ENCODE measurements around the gene LRBA.
"Not testable (repeated sequence)": the region's sequence is repeated elsewhere in the genome, so short reads cannot be mapped to it uniquely, and the experiment has no call there.

The LRBA gene

DNA sequence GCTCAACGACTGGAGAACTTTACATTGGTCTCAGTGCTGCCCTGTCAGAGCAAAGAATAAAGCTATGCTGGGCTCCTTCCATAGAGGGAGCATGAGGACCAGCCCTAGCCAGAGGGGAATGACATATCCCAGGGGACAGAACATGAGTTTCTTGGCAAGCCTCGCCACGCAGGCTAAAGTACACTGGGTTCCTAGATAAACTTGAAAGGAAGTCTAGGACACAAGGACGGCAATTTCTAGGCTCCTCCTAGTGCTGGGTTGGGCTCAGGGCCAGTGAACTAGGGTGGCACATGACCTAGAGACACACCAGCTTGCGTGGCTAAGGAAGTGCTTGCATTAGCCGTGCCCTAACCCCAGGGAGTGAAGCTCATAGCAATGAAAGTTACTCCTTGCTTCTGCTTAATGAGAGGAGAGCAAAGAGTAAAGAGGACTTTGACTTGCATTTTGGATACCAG, 292.1 kb downstream of the LRBA start:
- no peak for DNase-seq

DNA sequence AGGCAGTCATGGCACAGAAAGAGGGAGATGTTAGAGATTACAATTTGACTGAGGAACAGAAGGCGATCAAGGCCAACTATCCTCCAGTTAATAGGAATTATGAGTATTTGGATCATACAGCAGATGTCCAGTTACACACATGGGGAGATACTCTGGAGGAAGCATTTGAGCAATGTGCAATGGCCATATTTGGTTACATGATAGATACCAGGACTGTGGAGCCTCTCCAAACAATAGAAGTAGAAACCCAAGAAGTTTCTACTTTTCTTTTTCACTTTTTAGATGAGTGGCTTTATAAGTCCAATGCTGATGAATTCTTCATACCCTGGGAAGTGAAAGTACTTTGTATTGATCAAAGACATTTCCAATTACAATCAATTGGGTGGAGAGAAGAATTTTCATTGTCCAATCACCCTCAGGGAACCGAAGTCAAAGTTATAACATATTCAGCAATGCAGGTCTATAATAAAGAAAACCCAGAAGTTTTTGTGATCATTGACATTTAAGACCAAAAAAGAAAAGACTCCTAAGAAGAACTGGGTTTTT, 294.0 kb downstream of the LRBA start:
- no peak for DNase-seq

DNA sequence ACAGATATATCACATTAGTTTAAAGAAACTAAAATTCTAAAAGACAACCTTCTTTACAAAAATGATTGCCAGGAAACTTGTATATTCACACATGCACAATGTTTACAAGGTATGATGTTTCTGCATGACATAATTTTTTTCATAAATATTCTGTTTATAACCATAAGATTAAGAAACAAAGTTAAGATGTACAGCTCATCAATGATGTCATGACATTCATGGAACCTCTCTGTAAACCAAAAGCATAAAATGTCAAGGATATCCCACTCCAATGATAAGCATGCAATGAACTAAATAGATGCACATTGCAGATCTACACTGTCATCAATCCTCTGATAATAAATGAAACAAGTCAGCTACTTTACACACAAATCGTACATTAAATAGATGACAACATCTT, 297.1 kb downstream of the LRBA start:
- DNase-seq, result no peak

DNA sequence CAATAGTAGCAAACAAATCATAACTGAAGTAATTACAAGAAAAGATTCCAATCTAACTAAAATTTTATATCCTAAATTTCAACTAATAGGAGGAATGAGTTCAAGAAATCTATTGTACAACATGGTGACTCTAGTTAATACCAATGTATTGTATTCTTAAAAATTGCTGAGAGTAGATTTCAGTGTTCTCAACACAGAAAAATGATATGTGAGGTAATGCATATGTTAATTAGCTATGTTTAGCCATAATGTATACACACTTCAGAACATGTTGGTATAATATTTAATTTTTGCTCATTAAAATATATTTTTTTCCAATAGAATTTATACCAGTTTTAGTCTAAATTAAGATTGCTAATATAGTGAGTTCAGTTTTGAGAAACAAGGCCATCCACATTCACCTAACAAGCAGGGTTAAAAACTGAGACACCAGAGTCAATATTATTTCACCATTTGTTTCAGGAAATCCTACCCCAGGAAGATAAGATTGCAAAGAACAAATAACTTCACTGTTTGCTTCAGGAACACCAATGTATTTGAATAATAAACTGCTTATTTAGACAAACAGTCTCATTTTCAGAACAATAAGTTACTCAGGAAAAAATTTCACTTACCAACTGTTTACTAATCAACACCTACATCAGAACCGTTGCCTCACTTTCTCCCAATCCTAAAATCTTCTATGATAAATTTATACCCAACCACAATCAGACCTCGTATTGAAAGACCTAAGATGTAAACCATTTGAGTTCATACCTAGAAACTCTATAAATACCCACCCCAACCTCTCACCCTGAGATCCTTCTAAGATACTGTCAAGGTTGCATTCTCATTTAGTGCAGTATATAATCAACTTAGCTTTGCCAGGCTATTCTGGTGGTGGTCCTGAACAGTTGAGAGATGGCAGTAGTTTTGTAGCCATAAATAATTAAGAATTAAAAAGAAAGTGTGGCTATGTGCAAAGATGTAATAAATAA, 300.3 kb downstream of the LRBA start:
- DNase-seq, result no peak

DNA sequence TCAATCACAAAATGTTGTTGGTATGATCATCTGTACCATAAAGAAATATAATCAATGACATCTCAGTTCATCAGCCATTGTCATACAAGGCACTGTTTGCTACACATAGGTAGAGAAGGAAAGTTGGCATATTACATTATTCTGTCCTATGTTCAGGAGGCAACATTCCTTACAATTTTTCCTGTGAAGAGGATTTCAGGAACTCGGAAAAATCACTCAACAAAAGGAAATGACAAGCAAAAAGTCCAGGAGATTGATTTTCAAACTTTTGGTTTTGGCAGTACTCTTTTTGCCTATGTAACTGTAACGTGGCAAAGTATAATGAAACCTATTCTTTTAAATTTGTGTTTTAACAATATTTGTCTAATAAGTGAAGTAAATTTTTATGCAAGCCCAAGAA, 301.8 kb downstream of the LRBA start:
- DNase-seq, result no peak

DNA sequence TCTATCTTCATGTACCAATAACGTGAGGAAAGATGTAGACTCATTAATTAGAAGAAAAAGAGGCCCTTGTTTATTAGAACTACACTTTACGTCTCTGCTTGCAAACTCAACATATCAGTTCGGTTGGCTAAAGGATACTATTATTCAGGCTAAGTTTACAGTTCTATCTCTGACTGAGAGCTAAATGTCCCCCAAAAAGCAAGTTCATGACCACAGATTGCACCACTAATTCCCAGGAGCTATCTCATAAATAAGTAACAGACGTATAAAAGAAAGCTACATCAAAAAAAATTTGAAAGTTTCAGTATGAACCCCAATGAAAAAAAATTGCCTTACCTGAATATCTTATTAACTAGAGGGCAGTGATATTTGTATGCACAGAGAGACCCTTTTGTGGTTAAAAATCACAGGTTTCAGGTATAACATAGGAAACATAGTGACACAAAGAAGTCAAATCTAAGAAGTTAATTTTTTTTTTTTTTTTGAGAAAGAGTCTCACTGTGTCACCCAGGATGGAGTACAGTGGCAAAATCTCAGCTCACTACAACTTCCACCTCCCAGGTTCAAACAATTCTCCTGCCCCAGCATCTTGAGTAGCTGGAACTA, 304.2 kb downstream of the LRBA start:
- no peak for DNase-seq

DNA sequence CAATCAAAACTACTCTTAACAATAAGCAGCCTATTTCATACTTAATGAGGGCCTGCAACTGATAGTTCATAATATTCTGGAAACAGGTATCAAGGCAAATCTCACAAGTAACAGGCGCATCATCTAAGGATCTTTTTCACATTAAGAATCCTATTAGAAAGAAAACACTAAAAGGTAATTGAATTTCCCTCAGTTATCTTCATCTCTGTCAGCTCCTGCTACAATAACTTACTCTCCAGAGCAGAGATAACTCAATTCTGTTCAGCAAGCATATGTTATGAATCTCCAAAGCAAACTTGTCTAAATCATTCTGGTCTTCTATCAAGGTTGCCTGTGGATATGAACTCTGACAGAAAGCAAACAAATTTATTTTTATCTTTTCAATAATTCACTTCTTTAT, 307.1 kb downstream of the LRBA start:
- DNase-seq, result no peak

DNA sequence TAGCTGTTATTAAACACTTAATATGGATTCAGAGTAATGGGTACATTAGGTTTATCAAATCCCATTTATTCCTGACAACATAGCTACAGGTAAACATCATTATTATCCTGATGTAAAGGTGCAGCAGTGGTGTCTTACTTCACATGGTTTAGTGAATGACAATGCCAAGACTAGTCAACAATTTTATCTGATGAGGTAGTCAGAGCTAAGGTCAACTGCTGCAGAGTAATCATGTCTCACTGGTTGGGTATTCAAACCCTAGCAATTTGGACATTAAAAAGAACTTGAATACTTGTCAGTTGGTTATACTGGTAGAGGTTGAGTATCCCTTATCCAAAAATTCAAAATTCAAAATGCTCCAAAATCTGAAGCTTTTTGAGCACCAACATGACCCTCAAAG, 315.5 kb downstream of the LRBA start:
- no peak for DNase-seq

DNA sequence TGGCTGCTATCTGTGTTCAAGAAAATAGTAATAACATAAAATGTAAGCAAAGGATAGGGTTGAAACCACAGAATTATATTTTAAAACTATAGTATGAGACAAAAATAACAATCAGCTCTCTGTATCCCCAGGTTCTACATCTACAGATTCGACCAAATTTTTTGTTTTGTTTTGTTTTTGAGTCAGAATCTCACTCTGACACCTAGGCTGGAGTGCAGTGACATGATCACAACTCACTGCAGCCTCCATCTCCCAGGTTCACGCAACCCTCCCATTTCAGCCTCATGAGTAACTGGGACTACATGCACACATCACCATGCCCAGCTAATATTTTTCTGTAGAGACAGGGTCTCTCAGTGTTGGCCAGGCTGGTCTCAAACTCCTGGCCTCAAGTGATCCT, 319.9 kb downstream of the LRBA start:
- no peak for DNase-seq

DNA sequence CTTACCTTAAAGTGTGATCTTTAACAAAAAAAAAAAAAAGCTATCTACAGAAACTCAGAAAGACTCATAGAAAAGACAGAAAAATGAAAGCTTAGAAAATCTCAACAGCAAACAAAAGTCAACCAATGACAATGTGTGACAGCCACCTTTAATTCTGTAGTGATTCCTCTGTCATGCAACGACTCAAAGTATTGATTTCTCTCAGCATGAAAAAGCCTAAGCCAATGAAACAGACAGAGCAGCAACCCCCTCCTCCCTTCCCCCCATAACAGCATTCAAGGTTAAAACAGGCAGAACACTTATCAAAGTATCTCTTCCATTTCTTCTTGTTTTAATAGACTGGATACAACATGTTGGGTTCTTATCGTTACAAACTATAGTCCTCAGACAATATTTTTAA, 320.6 kb downstream of the LRBA start:
- no peak for DNase-seq

DNA sequence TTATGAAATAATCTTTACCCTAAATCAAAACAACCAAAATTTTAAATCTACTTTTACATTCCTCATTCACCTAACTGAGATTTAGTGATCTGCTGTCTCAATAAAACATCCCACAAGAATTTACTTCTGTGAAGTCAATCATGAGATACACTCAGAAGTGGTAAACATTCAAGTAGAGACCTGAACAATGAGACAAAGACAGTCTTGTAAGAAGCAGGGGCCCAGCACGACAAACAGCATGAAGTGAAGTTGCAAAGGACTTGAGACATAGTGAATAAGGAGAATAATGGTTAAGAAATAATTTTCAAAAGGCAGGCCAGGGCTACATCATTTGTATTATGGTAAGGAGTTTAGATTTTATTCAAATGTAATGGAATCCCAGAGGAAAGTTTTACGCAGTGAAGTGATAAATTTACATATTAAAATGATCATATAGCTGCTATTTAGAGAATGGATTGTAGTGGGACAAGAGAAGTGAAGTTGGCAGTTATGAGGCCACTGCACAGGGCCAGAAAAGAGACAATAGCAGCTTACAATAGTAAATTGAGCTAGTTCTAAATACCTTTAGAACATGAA, 331.2 kb downstream of the LRBA start:
- DNase-seq, result no peak

DNA sequence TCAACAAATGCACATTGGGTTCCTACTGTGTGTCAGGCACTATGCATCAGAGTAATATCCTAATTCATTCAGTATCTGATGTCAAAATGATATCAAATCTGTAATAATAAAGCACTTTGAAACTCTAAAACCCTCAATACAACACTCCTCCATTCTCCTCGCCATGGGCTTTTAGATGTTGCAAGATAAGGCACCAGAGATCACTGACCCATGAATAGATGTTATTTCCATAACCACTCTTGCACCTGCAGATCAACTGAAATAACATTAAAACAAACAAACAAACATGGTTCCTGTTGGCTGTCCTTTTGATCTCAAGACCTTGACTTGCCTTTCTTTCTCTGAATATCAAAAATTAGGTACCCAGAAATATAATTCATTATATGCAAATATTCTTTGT, 333.0 kb downstream of the LRBA start:
- DNase-seq, result no peak

DNA sequence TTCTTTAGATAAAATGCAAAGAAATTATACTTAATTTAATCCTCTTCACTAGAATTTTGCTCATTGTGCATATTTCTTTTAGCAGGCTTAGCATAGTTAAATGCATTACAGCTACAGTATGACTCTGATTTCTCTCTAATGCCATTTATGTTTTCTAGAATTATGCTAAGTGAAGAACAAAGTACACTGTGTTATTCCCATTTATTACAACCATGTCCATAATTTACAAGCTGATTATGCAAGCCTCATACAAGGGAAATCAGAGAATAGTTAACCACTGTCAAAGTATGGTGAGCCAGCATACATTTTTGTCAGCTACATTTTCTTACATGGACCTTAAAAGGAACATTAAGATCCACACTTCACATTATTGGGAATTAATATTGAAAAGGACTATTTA, 334.0 kb downstream of the LRBA start:
- DNase-seq, result no peak

DNA sequence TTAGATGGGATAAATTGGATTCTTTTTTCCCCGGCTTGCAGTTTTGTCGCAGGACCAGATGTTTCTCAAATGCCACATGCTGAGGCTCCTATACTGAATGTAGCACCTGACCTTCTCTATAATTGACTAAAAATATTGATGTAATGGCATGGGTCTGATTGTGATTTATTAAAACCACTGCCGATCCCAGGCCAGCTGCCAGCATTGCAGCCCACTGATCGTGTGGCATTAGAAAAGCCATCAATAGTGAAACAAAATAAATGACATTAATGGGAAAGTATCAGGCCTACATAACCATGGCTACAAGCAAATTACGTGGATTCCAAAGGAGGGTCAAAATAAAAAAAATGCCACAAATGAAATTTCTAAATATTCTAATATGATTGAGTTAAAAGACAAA, 334.4 kb downstream of the LRBA start:
- no peak for DNase-seq

DNA sequence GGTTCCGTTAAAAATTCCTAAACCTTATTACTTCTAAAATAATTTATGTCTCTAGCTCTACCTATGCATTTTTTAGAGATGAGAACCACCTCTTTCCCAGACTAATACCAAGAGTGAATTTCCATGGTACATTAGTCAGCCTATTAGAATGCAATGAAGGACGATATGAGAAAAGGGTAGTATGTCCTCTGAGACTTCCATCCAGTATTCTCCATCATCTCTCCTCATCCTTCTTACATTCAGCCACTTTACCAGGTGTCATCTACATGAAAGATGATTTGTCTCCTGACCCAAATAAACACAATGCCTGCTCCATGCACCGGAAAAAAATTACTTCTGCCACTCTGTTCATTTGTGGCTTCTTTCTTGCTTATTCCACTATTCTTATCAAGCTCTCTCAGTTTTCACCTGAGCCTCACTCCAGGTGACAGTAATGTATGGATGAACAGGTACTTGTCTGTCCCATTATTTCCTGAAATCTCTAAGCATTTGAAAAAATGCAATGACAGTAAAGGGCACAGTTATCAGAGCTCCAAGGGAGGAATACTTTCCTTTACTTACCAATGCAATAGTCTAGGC, 335.2 kb downstream of the LRBA start:
- no peak for DNase-seq

DNA sequence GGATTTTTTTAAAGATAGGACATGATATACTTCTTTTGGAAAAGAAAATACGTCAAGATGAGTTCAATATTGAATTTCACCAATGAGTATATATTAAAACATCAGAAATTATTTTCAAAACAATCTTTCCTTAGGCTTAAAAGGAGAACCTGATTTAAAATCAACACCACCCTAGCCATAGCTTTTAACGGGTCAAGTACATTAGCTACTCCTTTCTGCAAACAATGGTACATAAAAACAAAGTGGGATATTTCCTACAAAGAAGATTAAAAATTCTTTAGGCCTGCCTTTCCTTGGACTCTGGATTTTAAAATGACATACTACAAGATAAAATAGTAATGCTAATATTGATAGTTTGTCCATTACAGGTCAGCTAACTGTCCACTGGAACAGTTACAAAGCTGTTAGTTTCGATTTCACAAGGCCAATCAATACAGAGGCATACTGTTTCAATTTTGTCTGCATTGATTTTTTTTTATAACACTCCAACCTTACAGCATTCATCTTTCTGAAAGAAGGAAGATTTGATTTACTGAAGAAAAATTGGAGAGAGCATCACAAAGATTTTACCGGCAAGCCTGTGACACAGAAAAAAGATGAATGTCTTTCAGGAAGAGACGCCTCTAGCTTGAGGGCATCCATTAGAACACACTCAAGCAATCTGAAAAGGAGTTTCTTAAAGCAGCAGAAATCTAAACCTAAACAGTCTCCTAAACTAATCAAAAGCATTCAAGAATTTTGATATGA, 335.9 kb downstream of the LRBA start:
- no peak for DNase-seq

DNA sequence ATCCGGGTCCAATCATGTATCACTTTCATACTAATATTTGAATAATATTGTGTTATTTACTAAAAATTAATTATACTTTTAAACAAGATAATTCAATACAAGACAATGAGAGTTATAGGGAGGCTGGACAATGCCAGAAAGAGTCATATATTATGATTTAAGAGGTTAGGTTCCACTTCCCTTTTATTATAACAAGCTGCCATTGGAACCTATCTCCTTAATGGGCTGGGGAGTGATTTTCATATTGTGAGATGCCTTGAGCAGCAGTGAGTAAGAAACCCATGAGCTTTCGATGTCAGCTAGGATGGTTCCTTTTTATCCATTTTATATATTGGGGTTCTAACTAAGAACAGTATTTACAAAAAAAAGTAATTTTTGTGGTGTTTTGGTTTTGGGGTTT, 341.3 kb downstream of the LRBA start:
- DNase-seq, result no peak

DNA sequence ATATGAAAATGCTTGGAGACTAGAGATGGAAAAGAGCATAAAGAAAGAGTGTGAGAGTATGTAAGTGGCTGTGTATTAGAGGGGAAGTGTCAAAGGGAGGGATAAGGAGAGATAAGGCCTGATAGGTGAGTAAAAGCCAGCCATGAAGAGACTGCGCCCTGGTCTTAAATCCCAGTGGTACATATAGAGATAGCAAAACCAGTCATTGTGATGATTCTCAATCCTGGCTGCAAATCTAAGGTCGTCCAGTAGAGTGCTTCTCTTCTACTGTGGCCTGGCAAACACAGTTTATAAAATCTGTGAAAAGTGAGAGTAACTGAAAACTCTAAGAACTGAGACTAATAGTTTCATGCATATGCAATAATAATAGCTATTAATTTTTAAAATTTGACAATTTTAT, 346.3 kb downstream of the LRBA start:
- DNase-seq, result no peak

DNA sequence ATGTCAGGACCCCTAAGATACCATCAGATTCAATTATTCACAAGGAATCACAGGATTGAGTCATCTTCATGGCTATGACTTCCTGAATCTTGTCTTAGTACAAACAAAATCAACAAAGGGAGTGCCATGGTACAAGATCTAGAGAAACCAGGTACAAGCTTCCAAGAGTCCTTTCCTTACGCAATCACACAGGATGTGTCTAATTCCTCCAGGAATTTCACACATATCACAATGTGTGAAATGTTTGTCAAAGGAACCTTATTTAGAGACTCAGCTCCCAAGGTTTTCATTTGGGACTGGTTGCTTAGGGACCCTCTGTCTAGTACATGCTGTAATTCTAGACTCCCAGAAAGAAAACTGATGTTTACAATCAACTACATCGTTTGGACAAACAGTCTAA, 350.1 kb downstream of the LRBA start:
- DNase-seq, result no peak

DNA sequence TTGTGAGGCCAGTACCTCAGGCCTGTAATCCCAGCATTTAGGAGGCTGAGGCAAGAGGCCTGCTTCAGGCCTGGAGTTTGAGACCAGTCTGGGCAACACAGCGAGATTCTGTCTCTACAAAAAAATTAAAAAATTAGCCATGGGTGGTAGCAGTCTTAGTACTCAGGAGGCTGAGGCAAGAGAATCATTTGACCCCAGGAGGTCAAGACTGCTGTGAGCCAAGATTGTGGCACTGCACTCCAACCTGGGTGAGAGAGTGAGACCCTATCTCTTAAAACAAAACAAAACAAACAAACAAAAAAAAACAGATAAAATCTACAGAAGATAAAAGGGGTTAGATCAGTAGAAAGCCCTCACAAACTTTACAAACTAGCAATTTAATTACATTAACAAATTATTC, 352.4 kb downstream of the LRBA start:
- DNase-seq, result no peak

DNA sequence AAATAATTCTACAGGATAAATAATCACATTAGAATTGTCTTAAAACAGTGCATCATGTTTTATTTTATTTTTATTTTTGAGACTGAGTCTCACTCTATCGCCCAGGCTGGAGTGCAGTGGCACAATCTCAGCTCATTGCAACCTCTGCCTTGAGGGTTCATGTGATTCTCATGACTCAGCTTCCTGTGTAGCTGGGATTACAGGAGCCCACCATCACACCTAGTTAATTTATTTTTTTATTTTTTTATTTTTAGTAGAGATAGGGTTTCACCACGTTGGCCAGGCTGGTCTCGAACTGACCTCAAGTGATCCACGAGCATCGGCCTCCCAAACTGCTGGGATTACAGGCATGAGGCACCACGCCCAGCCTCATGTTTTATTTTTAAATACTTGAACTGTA, 353.5 kb downstream of the LRBA start:
- not testable (repeated sequence) for DNase-seq

DNA sequence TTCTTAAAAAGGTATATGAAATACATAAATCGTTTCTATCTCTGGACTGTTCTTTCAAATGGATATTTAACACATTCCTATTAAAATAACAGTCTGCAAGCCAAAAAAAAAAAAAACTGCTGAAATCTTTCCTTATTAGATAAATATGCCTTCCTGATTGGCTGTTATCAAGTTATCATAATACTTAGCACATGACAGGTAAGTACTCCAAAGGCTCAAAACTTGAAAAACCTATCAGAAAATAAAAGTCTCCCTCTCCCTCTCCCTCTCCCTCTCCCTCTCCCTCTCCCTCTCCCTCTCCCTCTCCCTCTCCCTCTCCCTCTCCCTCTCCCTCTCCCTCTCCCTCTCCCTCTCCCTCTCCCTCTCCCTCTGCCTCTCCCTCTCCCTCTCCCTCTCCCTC, 356.8 kb downstream of the LRBA start:
- not testable (repeated sequence) for DNase-seq

DNA sequence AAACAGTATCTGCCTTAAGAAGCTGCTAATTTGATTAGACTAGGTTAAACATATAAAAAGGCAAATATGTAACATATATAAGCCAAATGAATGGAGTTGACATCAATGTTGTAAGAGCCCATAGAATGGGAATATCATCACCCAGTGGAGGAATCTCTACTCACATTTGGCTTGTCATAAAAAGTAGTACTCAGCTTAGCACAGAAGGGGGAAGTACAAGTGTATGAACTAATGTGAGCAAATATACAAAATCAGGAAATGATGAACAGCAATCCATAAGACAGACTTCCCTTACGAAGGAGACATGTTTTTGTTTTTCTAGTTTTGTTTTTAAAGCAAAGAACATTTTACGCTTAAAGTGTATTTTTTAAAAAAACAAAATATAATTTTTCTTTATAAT, 358.2 kb downstream of the LRBA start:
- peak; percentile 1 for DNase-seq
